GM13976 (cell line): ENCODE measurements around the gene CSRP3.

Source experiments
- DNase-seq: peaks from one replicate; pipeline ENCODE4 v3.0.0; 2012; ENCODE audit warnings: low spot score
- in situ Hi-C: fragments of 300-500 bp; cut with MboI; formaldehyde crosslinking; loops from one replicate; pipeline ENCODE4 v1.12.0; 2022; ENCODE audit warnings: low sequenced_read_pairs, mixed read lengths, inconsistent platforms; ENCODE audit not compliant: unreplicated experiment
- TF ChIP-seq, protein P1 (sequence below): IDR thresholded peaks from 2 replicates; pipeline ENCODE4 v1.5.1; 2012; ENCODE audit warnings: borderline replicate concordance, mild to moderate bottlenecking; ENCODE audit not compliant: insufficient read depth; ENCODE audit errors: extremely low read depth, missing control alignments, control extremely low read depth

Gene CSRP3

GRCh38 chr11:19243613-19244012 lies 41.8 kb upstream of the CSRP3 start:
- no peak for DNase-seq
- TF ChIP-seq, protein P1, sequence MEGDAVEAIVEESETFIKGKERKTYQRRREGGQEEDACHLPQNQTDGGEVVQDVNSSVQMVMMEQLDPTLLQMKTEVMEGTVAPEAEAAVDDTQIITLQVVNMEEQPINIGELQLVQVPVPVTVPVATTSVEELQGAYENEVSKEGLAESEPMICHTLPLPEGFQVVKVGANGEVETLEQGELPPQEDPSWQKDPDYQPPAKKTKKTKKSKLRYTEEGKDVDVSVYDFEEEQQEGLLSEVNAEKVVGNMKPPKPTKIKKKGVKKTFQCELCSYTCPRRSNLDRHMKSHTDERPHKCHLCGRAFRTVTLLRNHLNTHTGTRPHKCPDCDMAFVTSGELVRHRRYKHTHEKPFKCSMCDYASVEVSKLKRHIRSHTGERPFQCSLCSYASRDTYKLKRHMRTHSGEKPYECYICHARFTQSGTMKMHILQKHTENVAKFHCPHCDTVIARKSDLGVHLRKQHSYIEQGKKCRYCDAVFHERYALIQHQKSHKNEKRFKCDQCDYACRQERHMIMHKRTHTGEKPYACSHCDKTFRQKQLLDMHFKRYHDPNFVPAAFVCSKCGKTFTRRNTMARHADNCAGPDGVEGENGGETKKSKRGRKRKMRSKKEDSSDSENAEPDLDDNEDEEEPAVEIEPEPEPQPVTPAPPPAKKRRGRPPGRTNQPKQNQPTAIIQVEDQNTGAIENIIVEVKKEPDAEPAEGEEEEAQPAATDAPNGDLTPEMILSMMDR = no peak
- in situ Hi-C loops = no loop called here

GRCh38 chr11:19243143-19243542 lies 41.4 kb upstream of the CSRP3 start:
- DNase-seq = no peak
- TF ChIP-seq, protein P1 = no peak
- in situ Hi-C loops = no loop called here

GRCh38 chr11:19242179-19242932 lies 40.6 kb upstream of the CSRP3 start:
- peak; percentile 34 for DNase-seq
- TF ChIP-seq, protein P1 = no peak
- in situ Hi-C loops = no loop called here

GRCh38 chr11:19241260-19242178 lies 39.7 kb upstream of the CSRP3 start:
- DNase-seq = peak; percentile 87
- TF ChIP-seq, protein P1 = no peak
- in situ Hi-C loops = no loop called here

DNA sequence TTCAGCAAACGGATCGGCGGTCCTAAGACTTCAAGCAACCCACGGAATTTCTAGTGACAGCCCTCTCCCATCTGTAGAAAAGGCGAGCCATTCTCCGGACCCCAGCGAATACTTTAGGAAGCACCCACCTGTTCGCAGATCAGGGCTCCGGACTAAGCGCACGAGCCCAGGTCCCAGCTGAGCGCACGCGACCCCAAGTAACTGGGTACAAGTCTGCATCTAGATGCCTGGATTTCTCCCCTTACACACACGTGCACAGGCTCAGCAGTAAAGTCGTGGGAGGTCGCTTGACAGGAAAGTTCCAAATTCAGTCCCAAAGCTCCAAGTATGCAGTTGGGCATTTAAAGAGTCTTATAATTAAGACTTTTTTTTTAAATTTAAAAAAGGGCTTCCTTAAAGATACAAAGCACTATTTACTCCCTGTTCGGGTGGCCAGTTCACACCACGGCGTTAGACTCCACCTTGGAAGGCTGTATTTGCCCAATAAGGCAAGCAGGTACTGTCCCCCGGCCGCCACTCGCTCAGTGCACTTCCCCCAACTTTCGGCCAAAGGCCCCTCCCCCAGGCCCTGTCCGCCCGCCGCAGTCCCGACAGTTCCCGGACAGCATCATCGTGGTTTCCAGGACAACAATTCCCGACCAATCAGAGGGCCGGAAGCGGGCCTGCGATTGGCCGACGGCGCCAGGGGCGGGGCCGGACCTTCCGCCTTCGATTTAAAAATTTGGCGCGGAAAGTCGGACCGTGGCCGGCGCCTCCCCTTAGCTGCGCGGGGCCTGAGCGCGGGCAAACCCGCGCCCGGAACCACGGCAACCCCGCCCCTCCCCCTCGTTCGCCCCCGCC lies 38.9 kb upstream of the CSRP3 start, which contains the start of gene E2F8:
TSS of gene E2F8 (minus strand) at position 526 of the 840 bp plus-strand sequence. CDS start 824 bp downstream, outside the sequence.
- TF ChIP-seq, protein P1 = no peak
- in situ Hi-C loops = no loop called here
- DNase-seq = peak; percentile 98

DNA sequence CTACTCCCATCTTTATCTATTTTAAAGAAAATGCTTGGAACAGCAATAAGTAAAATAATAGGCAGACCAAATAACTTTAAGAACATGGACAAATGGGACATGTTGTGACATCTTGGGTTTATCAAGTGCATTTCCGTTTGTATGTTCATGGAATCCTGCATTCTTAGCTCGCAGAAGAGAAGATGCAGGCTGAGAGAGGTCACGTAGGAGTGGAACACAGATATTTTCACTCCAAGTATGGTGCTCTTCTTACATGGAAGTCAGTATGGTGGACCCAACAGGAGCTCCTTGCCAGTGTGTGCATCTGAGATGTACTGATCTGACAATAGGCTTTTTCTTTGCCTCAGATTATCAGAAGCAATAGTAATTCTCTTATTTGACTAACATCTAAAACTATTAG lies 37.3 kb upstream of the CSRP3 start:
- no peak for DNase-seq
- in situ Hi-C loops = no loop called here
- TF ChIP-seq, protein P1 = no peak
